ENCODE measurements around the gene TRIB2. TPM values are rescaled to one million over a fixed set of nuclear protein-coding genes. Genes with fewer than 3 reads are reported as not detected.
A peak's percentile ranks its signal among the peaks of the same experiment; 100 is the strongest.

Gene TRIB2
- total RNA-seq, 4 donors from 2014 or later, result 12.6 to 18.5 (median 15.9) TPM

DNA sequence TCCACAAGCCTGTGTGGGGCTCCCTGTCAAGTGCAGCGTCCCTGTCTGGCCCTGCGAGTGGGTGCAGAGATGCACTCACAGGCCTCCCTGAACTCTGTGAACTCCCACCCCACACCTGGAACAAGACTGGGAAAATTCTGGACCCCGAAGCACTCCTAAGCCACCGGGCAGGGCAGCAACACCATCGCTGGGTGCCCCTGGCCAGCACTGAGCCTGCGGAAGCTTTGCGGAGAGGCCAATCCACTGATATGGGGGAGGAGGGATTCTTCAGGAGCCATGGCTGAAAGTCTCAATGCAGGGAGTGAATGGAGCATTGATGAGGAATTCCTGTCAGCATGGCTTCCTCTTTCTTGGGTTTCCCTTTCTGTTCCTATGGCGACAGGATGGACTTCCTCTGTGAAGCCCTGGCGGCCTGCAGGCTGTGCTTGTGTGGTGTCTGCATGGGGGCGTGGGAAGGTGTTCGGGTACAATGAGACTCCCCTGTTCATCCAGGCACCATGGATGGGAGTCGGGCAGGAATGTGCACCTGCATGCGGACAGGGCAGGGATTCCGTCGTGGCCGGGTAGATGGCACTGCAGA is 15.1 kb downstream of the TRIB2 start:
- DNase-seq, result no peak
- H3K9me3 ChIP-seq, result no peaks in the 10 kb centered on the region
- no peak for ATAC-seq
- in situ Hi-C loops (cut with MboI; ENCODE audit: low sequenced_read_pairs in 4 of 4), result no loop called here
- H3K4me3 ChIP-seq, result no peak overlapping the region
- intact Hi-C loops (cut with DNase I; ENCODE audit: low total_unique reads), result loop anchor here (5.0 kb wide), 1 partner anchor 186 kb away; no protein-coding TSS in a partner anchor
- no peaks in the 10 kb centered on the region for H3K27me3 ChIP-seq
- H3K27ac ChIP-seq, result peak overlapping the region; percentile 61 to 81 (median 68)
- H3K4me1 ChIP-seq, result peaks cover 40 to 57% of the 10 kb centered on the region in 2 donors
- TF ChIP-seq, protein P1, sequence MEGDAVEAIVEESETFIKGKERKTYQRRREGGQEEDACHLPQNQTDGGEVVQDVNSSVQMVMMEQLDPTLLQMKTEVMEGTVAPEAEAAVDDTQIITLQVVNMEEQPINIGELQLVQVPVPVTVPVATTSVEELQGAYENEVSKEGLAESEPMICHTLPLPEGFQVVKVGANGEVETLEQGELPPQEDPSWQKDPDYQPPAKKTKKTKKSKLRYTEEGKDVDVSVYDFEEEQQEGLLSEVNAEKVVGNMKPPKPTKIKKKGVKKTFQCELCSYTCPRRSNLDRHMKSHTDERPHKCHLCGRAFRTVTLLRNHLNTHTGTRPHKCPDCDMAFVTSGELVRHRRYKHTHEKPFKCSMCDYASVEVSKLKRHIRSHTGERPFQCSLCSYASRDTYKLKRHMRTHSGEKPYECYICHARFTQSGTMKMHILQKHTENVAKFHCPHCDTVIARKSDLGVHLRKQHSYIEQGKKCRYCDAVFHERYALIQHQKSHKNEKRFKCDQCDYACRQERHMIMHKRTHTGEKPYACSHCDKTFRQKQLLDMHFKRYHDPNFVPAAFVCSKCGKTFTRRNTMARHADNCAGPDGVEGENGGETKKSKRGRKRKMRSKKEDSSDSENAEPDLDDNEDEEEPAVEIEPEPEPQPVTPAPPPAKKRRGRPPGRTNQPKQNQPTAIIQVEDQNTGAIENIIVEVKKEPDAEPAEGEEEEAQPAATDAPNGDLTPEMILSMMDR (IDR thresholded peaks at IDR 0.05 in 4 of 5, conservative IDR thresholded peaks at IDR 0.05 in 1 of 5), result no peak
- no peak for TF ChIP-seq POLR2A (IDR thresholded peaks at IDR 0.05)
- no peaks in the 10 kb centered on the region for H3K36me3 ChIP-seq

DNA sequence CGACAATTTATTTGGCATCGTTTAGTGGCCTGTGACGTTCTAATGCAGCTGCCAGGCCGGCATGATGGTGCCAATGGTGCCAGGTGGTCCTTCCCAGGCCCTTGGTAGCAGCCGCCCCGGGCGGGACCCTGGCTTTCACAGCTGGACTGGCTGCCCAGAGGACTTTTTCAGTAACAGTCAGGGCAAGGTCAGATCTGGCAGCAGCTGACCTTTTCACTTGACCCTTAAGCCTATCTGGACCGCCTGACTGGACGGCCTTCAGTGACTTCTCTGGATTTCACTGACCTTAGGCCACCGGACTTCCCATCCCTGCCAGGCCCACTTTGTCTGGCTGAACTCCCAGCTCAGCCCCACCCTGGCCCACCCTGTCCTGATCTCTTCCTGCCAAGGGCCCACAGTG is 15.9 kb downstream of the TRIB2 start:
- Histone ChIP-seq H3K36me3 (no peaks in the 10 kb centered on the region), H3K4me1 (peaks cover 34 to 50% of the 10 kb centered on the region in 2 donors), H3K27me3 (no peaks in the 10 kb centered on the region), H3K27ac (peak overlapping the region; percentile 61 to 81 (median 68)), H3K9me3 (no peaks in the 10 kb centered on the region), H3K4me3 (no peak overlapping the region)
- TF ChIP-seq, protein P1 (IDR thresholded peaks at IDR 0.05 in 4 of 5, conservative IDR thresholded peaks at IDR 0.05 in 1 of 5), result no peak
- no peak for TF ChIP-seq POLR2A (IDR thresholded peaks at IDR 0.05)
- intact Hi-C loops (cut with DNase I; ENCODE audit: low total_unique reads) (loop anchor here (5.0 kb wide), 1 partner anchor 185 kb away; no protein-coding TSS in a partner anchor), in situ Hi-C loops (cut with MboI; ENCODE audit: low sequenced_read_pairs in 4 of 4) (no loop called here)
- peak; percentile 18 to 24 for ATAC-seq
- DNase-seq, result no peak

DNA sequence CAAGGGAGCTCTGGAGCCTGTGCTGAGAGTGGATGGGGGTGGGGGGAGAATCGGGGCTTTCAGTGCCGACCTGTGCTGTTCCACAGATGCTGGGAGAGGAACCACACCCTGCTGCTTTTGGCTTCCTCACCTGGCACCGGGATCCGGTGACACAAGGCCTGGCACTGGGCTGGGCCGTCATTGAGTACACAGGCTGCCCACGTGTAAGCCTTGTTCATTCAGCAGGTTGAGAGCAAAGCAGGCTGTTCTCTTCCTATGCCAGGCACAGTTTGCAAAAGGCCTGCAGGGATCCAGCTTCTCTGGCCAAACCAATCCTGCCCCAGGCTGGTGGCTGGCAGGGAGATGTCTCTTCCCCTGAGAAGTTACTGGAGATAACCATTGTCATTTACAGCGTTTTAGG is 17.1 kb downstream of the TRIB2 start:
- Histone ChIP-seq H3K36me3 (no peaks in the 10 kb centered on the region), H3K27ac (peak overlapping the region; percentile 61 to 81 (median 68)), H3K27me3 (no peaks in the 10 kb centered on the region), H3K4me1 (peaks cover 30 to 45% of the 10 kb centered on the region in 2 donors), H3K9me3 (no peaks in the 10 kb centered on the region), H3K4me3 (no peak overlapping the region)
- intact Hi-C loops (cut with DNase I; ENCODE audit: low total_unique reads) (loop anchor here (5.0 kb wide), 1 partner anchor 183 kb away; no protein-coding TSS in a partner anchor), in situ Hi-C loops (cut with MboI; ENCODE audit: low sequenced_read_pairs in 4 of 4) (no loop called here)
- DNase-seq, result peak; percentile 75 to 89
- TF ChIP-seq, protein P1 (IDR thresholded peaks at IDR 0.05 in 4 of 5, conservative IDR thresholded peaks at IDR 0.05 in 1 of 5), result no peak
- TF ChIP-seq POLR2A (IDR thresholded peaks at IDR 0.05), result no peak
- ATAC-seq, result peak; percentile 86 to 90

DNA sequence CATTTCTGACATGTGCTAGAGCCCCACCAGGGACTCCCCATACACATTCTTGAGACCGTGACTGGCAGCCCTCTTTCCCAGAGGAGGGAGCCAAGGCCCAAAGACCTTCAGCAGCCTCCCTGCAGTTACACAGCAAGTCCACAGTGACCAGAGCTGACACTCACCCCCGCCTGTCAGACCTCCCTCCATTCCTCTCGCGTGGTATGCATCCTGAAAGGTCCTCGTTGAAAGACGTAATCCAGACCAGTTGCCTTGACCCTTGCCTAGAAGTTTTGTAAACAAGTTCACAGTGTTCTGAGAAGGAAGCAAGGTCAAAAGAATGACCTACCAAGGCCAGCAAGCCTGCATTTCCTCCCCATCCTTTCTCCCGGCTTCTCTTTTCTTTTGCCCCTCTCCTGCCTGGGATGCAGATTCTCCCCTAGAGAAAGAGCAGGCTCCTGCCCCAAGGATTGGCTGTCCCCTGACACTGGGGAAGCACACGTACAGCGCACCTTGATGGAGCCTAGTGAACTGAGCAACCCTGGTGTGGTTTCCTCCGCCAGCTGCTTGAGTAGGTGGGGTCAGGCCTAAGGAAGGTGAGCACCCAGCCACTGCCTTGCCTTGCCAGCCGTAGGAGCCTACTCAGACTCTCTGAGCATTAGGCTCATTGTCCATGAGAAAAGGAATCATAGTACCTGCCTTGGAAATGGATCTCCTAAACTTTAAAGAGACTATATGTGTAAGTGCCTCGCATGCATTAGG is 18.3 kb downstream of the TRIB2 start:
- peak in 1 of 2 donors; percentile 32 for DNase-seq
- no peaks in the 10 kb centered on the region for H3K9me3 ChIP-seq
- peak; percentile 27 for ATAC-seq
- intact Hi-C loops (cut with DNase I; ENCODE audit: low total_unique reads), result loop anchor here (5.0 kb wide), 1 partner anchor 182 kb away; no protein-coding TSS in a partner anchor
- in situ Hi-C loops (cut with MboI; ENCODE audit: low sequenced_read_pairs in 4 of 4), result no loop called here
- no peaks in the 10 kb centered on the region for H3K27me3 ChIP-seq
- peaks cover 30 to 42% of the 10 kb centered on the region in 2 donors for H3K4me1 ChIP-seq
- H3K4me3 ChIP-seq, result no peak overlapping the region
- H3K27ac ChIP-seq, result peak overlapping the region; percentile 61 to 81 (median 68)
- H3K36me3 ChIP-seq, result peaks cover 0 to 2% of the 10 kb centered on the region in 2 donors
- TF ChIP-seq POLR2A (IDR thresholded peaks at IDR 0.05), result no peak
- TF ChIP-seq, protein P1 (IDR thresholded peaks at IDR 0.05 in 4 of 5, conservative IDR thresholded peaks at IDR 0.05 in 1 of 5), result no peak
